Measurements from ENCODE around the gene IL4R.
A peak's percentile ranks its signal among the peaks of the same experiment; 100 is the strongest.
"Not testable (repeated sequence)": the region's sequence is repeated elsewhere in the genome, so short reads cannot be mapped to it uniquely, and the experiment has no call there.

Gene IL4R

DNA sequence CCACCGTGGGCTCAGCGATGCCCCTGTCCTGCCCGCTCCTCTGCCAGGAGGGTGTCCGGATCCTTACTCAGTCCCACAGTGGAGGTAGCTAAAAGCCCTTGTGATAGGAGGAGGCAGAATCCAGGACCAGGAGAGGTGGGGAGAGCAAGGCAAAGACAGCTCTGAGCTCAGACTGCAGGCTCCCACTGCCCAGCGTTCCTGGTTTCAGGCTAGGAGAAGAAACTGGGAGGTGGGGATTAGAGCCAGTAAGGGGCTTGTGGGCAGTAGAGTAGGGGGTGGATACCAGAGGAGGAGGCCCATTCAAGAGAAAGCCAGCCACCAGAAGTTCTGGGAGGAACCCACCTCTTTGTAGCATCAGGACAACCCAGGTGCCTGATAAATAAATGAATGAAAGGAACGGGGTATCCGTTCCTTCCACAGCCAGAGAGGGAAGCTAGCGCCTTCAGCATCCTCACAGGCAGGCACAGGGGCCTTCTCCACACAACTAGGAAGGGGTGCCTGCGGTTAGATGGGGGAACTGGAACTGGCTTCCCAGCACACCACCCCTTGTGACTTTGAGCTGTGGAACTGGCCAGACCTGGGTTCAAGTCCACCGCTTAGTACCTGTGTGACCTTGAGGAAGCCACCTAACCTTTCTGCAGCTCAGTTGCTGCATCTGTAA, 90.5 kb downstream of the IL4R start:
- DNase-seq (ENCODE audit: low read depth in 2 of 2), result peak in 1 of 2 donors; percentile 38

DNA sequence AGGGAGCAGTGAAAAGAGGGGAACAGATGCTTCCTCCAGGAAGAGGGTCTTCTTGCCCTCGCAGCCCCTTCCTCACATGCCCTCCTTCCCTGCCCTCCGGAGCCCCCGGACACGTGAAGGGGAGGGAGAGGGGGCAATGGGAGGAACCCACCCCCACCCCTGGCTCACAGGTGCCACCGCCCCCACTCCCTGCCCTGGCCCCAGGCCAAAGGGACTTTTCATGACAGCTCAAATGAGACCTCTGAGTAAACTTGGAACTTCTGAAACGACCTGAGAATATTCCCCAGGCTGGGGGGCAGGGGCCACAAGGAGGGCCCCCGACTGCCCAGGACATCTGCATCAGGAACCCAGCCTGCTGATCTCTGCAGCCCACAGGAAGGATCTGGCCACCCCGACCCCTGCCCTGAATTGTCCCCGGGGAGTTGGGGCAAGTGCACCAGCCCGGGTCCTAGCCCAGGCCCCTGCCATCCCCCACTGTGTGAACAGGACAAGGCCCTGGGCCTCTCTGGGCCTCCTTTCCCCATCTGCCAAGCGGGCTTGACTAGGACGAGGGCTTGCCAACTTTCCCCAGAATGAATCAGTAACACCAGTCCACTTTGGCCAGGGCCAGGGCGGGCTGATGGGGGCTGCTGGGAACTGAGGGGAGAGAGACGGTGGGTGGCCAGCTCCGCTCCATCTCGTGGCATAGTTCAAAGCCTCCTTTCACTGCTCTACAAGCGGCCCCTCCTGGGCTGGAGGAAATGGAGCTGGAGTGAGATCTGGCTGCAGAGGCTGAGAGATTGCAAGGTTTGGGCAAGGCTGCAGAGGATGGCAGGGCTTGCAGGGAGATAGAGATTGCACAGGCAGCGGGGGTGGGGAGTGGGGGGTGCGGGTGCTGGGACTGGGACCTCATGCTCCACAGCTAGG, 92.0 kb downstream of the IL4R start:
- peak; percentile 73 to 76 for DNase-seq (ENCODE audit: low read depth in 2 of 2)

- DNase-seq (ENCODE audit: low read depth in 2 of 2), result no peak
Observed at GRCh38 chr16:27406511-27407128, 92.8 kb downstream of the IL4R start.

GRCh38 chr16:27407133-27407532, 93.4 kb downstream of the IL4R start:
- no peak for DNase-seq (ENCODE audit: low read depth in 2 of 2)

- DNase-seq (ENCODE audit: low read depth in 2 of 2), result peak in 1 of 2 donors; percentile 45
Observed at GRCh38 chr16:27408012-27408601, 94.3 kb downstream of the IL4R start.

- no peak for DNase-seq (ENCODE audit: low read depth in 2 of 2)
Observed at GRCh38 chr16:27408602-27409031, 94.8 kb downstream of the IL4R start.

DNA sequence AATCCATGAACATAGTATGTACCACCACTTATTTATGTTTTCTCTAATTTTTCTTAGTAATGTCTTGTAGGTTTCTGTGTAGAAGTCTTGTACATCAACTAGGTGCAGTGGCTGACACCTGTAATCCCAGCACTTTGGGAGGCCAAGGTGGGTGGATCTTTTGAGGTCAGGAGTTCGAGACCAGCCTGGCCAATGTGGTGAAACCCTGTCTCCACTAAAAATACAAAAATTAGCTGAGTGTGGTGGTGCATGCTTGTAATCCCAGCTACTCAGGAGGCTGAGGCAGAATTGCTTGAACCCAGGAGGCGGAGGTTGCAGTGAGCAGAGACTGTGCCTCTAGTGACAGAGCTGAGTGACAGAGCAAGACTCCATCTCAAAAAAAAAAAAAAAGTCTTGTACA, 96.2 kb downstream of the IL4R start:
- not testable (repeated sequence) for DNase-seq (ENCODE audit: low read depth in 2 of 2)

DNA sequence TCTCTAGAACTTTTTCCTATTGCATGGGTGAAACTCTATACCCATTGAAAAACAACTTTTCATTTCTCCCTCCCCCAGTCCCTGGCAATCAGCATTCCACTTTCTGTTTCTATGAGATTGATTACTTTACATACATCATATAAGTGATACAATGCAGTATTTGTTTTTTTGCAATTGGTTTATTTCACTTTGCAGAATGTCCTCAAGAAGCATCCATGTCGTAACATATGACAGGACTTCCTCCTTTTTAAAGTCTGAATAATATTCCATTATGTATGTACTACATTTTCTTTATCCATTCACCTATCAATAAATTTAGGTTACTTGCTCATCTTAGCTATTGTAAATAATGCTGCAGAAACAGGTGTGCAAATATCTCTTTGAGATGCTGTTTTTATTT, 97.0 kb downstream of the IL4R start:
- DNase-seq (ENCODE audit: low read depth in 2 of 2), result no peak

- no peak for DNase-seq (ENCODE audit: low read depth in 2 of 2)
Observed at GRCh38 chr16:27413956-27414355, 100.2 kb downstream of the IL4R start.

All from stimulated activated CD4-positive, alpha-beta T cell treated with anti-CD3 and anti-CD28 coated beads, Interleukin-4, amount 100 ng/mL, for 48 hours (primary cell).